MM.1S (cell line): Measurements from ENCODE around the gene JCHAIN.

Experiments
- DNase-seq: peaks from one replicate; pipeline ENCODE4 v3.0.0-alpha.2; 2015
- H2AFZ ChIP-seq: fragments of 300-600 bp; sonication (generic); 2 replicates; pipeline ENCODE4 v1.6.0; 2016; ENCODE audit warnings: antibody characterized with exemption, low read length
- H3F3A ChIP-seq: fragments of 300-600 bp; sonication (generic); 2 replicates; pipeline ENCODE4 v1.6.1; 2016; ENCODE audit warnings: mild to moderate bottlenecking, antibody characterized with exemption, low read length, moderate library complexity, mixed read lengths; ENCODE audit not compliant: insufficient read depth
- H3K27ac ChIP-seq: fragments of 300-600 bp; sonication (generic); 2 replicates; pipeline ENCODE4 v1.5.1; 2016; ENCODE audit warnings: mild to moderate bottlenecking, low read length
- H3K27me3 ChIP-seq: fragments of 300-600 bp; sonication (generic); replicated peaks from 2 replicates; pipeline ENCODE4 v1.6.0; 2016; ENCODE audit warnings: low read length; ENCODE audit not compliant: insufficient read depth
- H3K36me3 ChIP-seq: fragments of 300-600 bp; sonication (generic); replicated peaks from 2 replicates; pipeline ENCODE4 v1.6.1; 2016; ENCODE audit warnings: mild to moderate bottlenecking, low read length, mixed read lengths; ENCODE audit not compliant: insufficient read depth
- H3K4me1 ChIP-seq: fragments of 300-600 bp; sonication (generic); 2 replicates; pipeline ENCODE4 v1.6.1; 2016; ENCODE audit warnings: low read length, mixed read lengths
- H3K4me2 ChIP-seq: fragments of 300-600 bp; sonication (generic); 2 replicates; pipeline ENCODE4 v1.6.0; 2016; ENCODE audit warnings: low read depth, low read length
- H3K4me3 ChIP-seq: fragments of 300-600 bp; sonication (generic); 2 replicates; pipeline ENCODE4 v1.5.1; 2016; ENCODE audit warnings: low read length, mixed read lengths
- H3K79me2 ChIP-seq: fragments of 300-600 bp; sonication (generic); 2 replicates; pipeline ENCODE4 v1.6.1; 2016; ENCODE audit warnings: mixed run types, low read length, mixed read lengths
- H3K9ac ChIP-seq: fragments of 300-600 bp; sonication (generic); 2 replicates; pipeline ENCODE4 v1.6.1; 2016; ENCODE audit warnings: low read length, mixed read lengths
- H3K9me2 ChIP-seq: fragments of 300-600 bp; sonication (generic); replicated peaks from 2 replicates; pipeline ENCODE4 v1.6.1; 2016; ENCODE audit warnings: mild to moderate bottlenecking, low read length, mixed read lengths; ENCODE audit not compliant: insufficient read depth
- H3K9me3 ChIP-seq: fragments of 300-600 bp; sonication (generic); replicated peaks from 2 replicates; pipeline ENCODE4 v1.6.1; 2016; ENCODE audit warnings: mild to moderate bottlenecking, low read length, mixed read lengths; ENCODE audit not compliant: insufficient read depth
- H4K20me1 ChIP-seq: fragments of 300-600 bp; sonication (generic); 2 replicates; pipeline ENCODE4 v1.6.1; 2016; ENCODE audit warnings: mild to moderate bottlenecking, low read length, moderate library complexity, mixed read lengths; ENCODE audit not compliant: insufficient read depth
- EZH2 ChIP-seq: fragments of 300-600 bp; sonication (generic); optimal IDR thresholded peaks from 2 replicates; pipeline ENCODE3; 2017; ENCODE audit warnings: low read depth, mild to moderate bottlenecking, antibody characterized with exemption, low read length, mixed read lengths
- EZH2phosphoT487 ChIP-seq: fragments of 300-600 bp; sonication (generic); IDR thresholded peaks from 2 replicates; pipeline ENCODE4 v1.6.1; 2018; ENCODE audit warnings: antibody characterized with exemption, low read length
- TF ChIP-seq, protein P1 (sequence below): fragments of 300-600 bp; sonication (generic); IDR thresholded peaks from 2 replicates; pipeline ENCODE4 v1.5.1; 2016; ENCODE audit warnings: antibody characterized with exemption, low read length, mixed read lengths

The JCHAIN gene

DNA sequence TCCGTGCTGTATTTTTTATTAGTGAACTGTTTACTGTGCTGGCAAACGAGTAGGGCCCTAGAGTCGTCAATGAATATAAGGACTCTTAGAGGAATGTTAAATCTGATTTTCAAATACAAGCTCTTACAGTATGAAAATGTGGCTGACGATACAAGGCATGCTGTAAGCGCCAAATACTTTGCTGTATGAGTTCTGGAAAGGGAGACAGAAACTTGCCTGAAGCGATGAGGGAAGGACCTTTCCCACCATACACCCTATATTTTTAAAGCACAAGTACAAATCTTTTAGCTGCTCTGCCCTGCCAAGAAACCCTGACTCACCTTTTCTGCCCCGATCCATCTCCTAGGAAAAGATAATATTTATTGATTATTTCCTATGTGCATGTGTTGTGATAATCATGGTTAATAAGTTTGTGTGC lies 39.7 kb upstream of the JCHAIN start:
- no peaks in the 10 kb centered on the region for H4K20me1 ChIP-seq
- peak overlapping the region; percentile 75 for H2AFZ ChIP-seq
- peaks cover 53% of the 10 kb centered on the region for H3K79me2 ChIP-seq
- TF ChIP-seq EZH2phosphoT487 (no peak), EZH2 (no peak)
- TF ChIP-seq, protein P1, sequence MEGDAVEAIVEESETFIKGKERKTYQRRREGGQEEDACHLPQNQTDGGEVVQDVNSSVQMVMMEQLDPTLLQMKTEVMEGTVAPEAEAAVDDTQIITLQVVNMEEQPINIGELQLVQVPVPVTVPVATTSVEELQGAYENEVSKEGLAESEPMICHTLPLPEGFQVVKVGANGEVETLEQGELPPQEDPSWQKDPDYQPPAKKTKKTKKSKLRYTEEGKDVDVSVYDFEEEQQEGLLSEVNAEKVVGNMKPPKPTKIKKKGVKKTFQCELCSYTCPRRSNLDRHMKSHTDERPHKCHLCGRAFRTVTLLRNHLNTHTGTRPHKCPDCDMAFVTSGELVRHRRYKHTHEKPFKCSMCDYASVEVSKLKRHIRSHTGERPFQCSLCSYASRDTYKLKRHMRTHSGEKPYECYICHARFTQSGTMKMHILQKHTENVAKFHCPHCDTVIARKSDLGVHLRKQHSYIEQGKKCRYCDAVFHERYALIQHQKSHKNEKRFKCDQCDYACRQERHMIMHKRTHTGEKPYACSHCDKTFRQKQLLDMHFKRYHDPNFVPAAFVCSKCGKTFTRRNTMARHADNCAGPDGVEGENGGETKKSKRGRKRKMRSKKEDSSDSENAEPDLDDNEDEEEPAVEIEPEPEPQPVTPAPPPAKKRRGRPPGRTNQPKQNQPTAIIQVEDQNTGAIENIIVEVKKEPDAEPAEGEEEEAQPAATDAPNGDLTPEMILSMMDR: no peak
- H3K9me2 ChIP-seq: no peaks in the 10 kb centered on the region
- H3K27ac ChIP-seq: peak overlapping the region; percentile 65; the same call in 1 of the 2 replicates
- H3K4me3 ChIP-seq: peak overlapping the region; percentile 75
- peak overlapping the region; percentile 79 for H3K4me2 ChIP-seq
- H3K9me3 ChIP-seq: no peaks in the 10 kb centered on the region
- H3F3A ChIP-seq: peaks cover 23% of the 10 kb centered on the region
- H3K36me3 ChIP-seq: no peaks in the 10 kb centered on the region
- peak overlapping the region; percentile 62 for H3K9ac ChIP-seq
- no peak for DNase-seq
- no peaks in the 10 kb centered on the region for H3K27me3 ChIP-seq
- H3K4me1 ChIP-seq: peaks cover 10% of the 10 kb centered on the region; the same call in 1 of the 2 replicates

- TF ChIP-seq EZH2: no peak
- TF ChIP-seq EZH2phosphoT487: no peak
- TF ChIP-seq, protein P1: no peak
- Histone ChIP-seq H3K27ac (peak overlapping the region; percentile 65; the same call in 1 of the 2 replicates), H3K79me2 (peaks cover 52% of the 10 kb centered on the region), H3K9me3 (no peaks in the 10 kb centered on the region), H3F3A (peaks cover 23% of the 10 kb centered on the region), H3K36me3 (no peaks in the 10 kb centered on the region), H3K27me3 (no peaks in the 10 kb centered on the region), H4K20me1 (no peaks in the 10 kb centered on the region), H3K4me2 (peak overlapping the region; percentile 79), H3K9ac (peak overlapping the region; percentile 62), H3K9me2 (no peaks in the 10 kb centered on the region), H2AFZ (peak overlapping the region; percentile 75), H3K4me1 (peaks cover 10% of the 10 kb centered on the region; the same call in 1 of the 2 replicates), H3K4me3 (peak overlapping the region; percentile 75)
- DNase-seq: peak; percentile 73
Measured at GRCh38 chr4:70705183-70706043, 39.1 kb upstream of the JCHAIN start.

DNA sequence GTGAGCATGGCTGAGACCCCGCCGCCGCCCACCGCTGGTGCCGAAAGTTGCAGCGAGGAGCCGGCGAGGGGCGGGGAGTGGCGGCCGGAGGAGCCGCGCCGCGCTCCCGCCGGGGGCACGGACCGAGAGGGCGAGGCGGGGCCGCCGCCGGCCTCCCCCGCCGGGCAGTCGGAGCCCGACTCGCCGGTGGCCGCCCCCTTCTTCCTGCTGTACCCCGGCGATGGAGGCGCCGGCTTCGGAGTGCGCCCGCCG lies 38.5 kb upstream of the JCHAIN start:
- Histone ChIP-seq H4K20me1 (no peaks in the 10 kb centered on the region), H2AFZ (peak overlapping the region; percentile 75), H3K4me2 (peak overlapping the region; percentile 79; the same call in 1 of the 2 replicates), H3K27me3 (no peaks in the 10 kb centered on the region), H3K9me3 (no peaks in the 10 kb centered on the region), H3K27ac (peak overlapping the region; percentile 65; the same call in 1 of the 2 replicates), H3K36me3 (no peaks in the 10 kb centered on the region), H3K4me1 (peaks cover 10% of the 10 kb centered on the region; the same call in 1 of the 2 replicates), H3K79me2 (peaks cover 47% of the 10 kb centered on the region), H3K9me2 (no peaks in the 10 kb centered on the region), H3K4me3 (peak overlapping the region; percentile 75), H3K9ac (peak overlapping the region; percentile 62), H3F3A (peaks cover 23% of the 10 kb centered on the region)
- DNase-seq: no peak
- no peak for TF ChIP-seq EZH2
- TF ChIP-seq, protein P1: no peak
- TF ChIP-seq EZH2phosphoT487: no peak
